ENCODE data around the gene FLOT1.
"Not testable (repeated sequence)": the region's sequence is repeated elsewhere in the genome, so short reads cannot be mapped to it uniquely, and the experiment has no call there.

The FLOT1 gene

GRCh38 chr6:30744054-30744805 lies 1.7 kb upstream of the FLOT1 start, which contains the start of gene IER3:
Gene IER3 (minus strand): TSS chr6:30744547. CDS start chr6:30744518, 29 bp downstream.
- peak; percentile 93 for DNase-seq

GRCh38 chr6:30743099-30744053 lies 889 bp upstream of the FLOT1 start:
- peak; percentile 80 for DNase-seq

- DNase-seq = peak; percentile 65
These were observed 635 bp downstream of the FLOT1 start for GRCh38 chr6:30741789-30742315.

- DNase-seq = peak; percentile 65
These were observed 1.3 kb downstream of the FLOT1 start for GRCh38 chr6:30741063-30741779.

DNA sequence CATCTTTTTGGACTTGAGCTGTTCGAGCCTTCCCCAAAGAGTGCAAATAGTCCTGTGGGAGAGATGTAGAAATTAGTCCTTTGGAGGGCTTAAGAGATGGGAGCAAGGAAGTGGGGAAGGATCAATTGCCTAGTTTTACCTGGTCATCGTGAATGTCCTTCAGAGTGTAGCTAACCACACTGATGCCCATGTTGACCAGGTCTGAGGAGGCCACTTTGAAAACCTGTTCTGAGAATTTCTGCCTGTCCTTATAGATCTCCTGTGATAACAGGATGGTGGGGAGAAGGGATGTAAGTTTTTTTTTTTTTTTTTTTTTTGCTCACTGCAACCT lies 2.0 kb downstream of the FLOT1 start:
- DNase-seq = no peak

DNA sequence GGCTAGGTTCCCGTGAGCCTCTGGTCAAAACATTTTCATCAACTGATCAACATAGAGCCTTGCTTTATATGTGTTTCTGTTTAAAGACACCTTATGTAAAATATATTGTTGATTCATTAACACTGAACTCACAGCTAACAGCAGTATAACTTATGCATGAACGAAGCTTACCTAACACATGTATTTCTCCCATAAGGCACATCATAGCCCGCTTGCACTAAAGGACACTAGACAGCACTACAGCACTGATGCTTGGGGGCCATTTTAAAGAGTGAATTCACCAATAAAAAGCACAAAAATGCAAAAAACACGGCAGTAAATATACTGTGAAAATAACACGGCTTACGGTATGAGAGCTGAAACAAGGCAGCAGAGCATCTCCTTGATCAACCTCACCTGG lies 4.0 kb downstream of the FLOT1 start:
- no peak for DNase-seq

- DNase-seq = no peak
These were observed 6.7 kb downstream of the FLOT1 start for GRCh38 chr6:30735668-30736314.

GRCh38 chr6:30732237-30732943 lies 10.1 kb downstream of the FLOT1 start:
- DNase-seq = no peak

DNA sequence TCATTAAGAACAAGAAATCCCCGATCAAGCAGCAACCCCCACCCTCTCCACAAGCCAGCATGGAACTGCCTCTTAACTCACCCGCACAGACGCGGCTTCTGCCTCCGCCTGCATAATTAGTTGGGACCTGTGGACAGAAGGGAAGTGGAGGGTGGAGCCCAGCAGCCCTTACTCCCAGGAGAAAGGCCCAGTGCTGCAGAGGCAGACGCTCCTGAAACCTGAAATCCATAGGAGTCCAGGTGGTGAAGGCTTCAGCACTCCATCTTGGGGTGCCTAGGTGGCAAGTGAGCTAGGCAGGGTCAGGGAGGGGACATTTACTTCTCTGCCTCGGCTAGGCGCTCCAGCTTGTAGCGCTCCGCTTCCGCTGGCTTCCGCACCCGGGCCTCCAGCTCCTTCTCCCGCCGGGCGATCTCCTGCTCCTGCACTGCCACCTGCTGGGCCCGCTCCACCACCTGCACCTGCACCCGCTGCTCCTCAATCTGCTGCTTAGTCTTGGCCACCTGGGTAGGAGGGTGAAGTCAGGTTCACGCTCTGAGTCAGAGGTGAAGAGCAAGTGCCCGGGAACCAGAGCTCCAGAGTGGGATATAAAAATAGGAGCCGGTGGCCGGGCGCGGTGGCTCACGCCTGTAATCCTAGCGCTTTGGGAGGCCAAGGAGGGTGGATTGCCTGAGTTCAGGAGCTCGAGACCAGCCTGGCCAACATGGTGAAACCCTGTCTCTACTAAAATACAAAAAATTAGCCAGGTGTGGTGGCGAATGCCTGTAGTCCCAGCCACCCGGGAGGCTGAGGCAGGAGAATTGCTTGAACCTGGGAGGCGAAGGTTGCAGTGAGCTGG lies 11.7 kb downstream of the FLOT1 start:
- DNase-seq = peak; percentile 95

GRCh38 chr6:30727920-30728553 lies 14.4 kb downstream of the FLOT1 start:
- no peak for DNase-seq

DNA sequence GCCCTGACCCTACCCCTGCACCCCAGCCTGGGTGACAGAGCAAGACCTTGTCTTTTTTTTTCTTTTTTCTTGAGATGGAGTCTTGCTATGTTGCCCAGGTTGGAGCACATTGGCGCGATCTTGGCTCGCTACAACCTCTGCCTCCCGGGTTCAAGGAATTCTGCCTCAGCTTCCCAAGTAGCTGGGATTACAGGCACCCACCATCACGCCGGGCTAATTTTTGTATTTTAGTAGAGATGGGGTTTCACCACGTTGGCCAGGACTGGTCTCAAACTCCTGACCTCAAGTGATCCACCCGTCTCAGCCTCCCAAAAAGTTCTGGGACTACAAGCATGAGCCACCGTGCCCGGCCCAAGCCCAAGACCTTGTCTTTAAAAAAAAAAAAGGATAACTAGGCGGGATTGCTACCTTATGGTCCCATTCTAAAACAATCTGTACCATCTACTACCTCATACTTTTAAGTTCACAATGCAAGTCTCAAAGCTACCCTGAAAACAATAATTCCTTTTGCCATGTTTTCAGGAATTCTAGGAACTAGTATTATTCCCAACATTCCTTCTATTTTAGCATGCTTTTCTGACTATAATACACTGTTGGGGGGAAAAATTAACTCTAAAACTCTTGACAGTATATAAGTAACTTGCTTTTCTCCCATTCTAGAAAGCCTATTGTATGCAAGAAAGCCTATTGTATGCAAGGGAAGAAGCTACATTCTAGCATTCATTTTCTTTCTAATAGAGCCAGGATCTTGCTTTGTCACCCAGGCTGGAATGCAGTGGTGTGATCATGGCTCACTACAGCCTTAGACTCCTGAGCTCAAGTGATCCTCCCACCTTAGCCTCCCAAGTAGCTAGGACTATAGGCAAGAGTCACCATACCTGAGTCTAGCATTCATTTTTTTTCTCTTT lies 15.7 kb downstream of the FLOT1 start:
- no peak for DNase-seq

- no peak for DNase-seq
These were observed 16.6 kb downstream of the FLOT1 start for GRCh38 chr6:30725713-30726505.

DNA sequence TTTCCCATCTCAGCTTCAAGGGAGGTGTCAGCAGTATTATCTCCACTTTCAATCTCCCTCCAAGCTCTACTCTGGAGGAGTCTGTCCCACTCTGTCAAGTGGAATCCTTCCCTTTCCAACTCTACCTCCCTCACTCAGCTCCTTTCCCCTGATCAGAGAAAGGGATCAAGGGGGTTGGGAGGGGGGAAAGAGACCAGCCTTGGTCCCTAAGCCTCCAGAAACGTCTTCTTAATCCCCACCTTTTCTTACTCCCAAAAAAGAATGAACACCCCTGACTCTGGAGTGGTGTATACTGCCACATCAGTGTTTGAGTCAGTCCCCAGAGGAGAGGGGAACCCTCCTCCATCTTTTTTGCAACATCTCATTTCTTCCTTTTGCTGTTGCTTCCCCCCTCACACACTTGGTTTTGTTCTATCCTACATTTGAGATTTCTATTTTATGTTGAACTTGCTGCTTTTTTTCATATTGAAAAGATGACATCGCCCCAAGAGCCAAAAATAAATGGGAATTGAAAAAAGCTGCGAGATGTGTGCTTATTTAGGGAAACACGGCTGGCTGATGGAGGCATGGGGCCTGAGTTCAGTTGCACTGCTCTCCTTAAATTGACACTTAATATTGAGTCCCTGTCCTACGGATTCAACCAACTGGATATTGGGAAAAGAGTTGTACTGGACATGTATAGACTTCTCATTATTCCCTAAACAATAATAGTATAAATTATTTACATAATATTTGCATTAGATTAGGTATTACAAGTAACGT lies 17.4 kb downstream of the FLOT1 start:
- no peak for DNase-seq

GRCh38 chr6:30723843-30724741 lies 18.4 kb downstream of the FLOT1 start:
- not testable (repeated sequence) for DNase-seq

- DNase-seq = not testable (repeated sequence)
These were observed 19.2 kb downstream of the FLOT1 start for GRCh38 chr6:30723159-30723842.

Measured in activated effector memory CD4-positive, alpha-beta T cell treated with anti-CD3 and anti-CD28 coated beads, Interleukin-2, amount 50 U/mL, for 16 hours (primary cell).